Aorta (tissue), 5 donors: ENCODE data around the gene GAGE12H. TPM values are rescaled to one million over a fixed set of nuclear protein-coding genes. Genes with fewer than 3 reads are reported as not detected.
"Not testable (repeated sequence)": the region's sequence is repeated elsewhere in the genome, so short reads cannot be mapped to it uniquely, and the experiment has no call there.

Experiments used
- ATAC-seq: fragments of 200-7000 bp; cut with Tn5 transposase; one replicate; pipeline ENCODE4 v1.9.1; 2022; ENCODE audit warnings: moderate library complexity; ENCODE audit not compliant: low FRiP score
- DNase-seq, 2 donors: peaks; one replicate each; pipeline ENCODE4 v3.0.0-alpha.2; 2020
- H3K27ac ChIP-seq, 2 donors: one replicate each; pipeline ENCODE4 v1.5.1; 2013; ENCODE audit warnings: low read length in 2 of 2, mild to moderate bottlenecking in 2 of 2, moderate library complexity in 2 of 2, control low read depth in 1 of 2, inconsistent platforms in 1 of 2, low read depth in 1 of 2
- H3K27me3 ChIP-seq, 2 donors: one replicate each; pipeline ENCODE4 v1.6.1; 2013; ENCODE audit warnings: control low read depth in 1 of 2, low read length in 1 of 2, mild to moderate bottlenecking in 1 of 2, moderate library complexity in 1 of 2; ENCODE audit not compliant: insufficient read depth in 2 of 2, control insufficient read depth in 1 of 2
- H3K36me3 ChIP-seq, 2 donors: one replicate each; pipeline ENCODE4 v1.6.1; 2013; ENCODE audit warnings: control low read depth in 1 of 2, low read length in 1 of 2, mild to moderate bottlenecking in 1 of 2; ENCODE audit not compliant: insufficient read depth in 2 of 2, control insufficient read depth in 1 of 2
- H3K4me1 ChIP-seq, 2 donors: one replicate each; pipeline ENCODE4 v1.6.1; 2013; ENCODE audit warnings: low read length in 2 of 2, control low read depth in 1 of 2, mild to moderate bottlenecking in 1 of 2, moderate library complexity in 1 of 2; ENCODE audit not compliant: insufficient read depth in 2 of 2, control insufficient read depth in 1 of 2
- H3K4me3 ChIP-seq, 2 donors: one replicate each; pipeline ENCODE4 v1.5.1; 2013; ENCODE audit warnings: low read length in 2 of 2, control low read depth in 1 of 2, mild to moderate bottlenecking in 1 of 2
- H3K9me3 ChIP-seq: one replicate; pipeline ENCODE4 v1.6.1; 2013; ENCODE audit warnings: mild to moderate bottlenecking, low read length; ENCODE audit not compliant: control insufficient read depth
- WGBS, 2 donors: extraction: QIAGEN DNeasy Blood & Tissue Kit; methylation state at CpG; one replicate each; pipeline ENCODE4 v1.1.7; 2013; 5-methylcytosine and 5-hydroxymethylcytosine counted together
- intact Hi-C, 2 donors: fragments of 100-400 bp; cut with DNase I; formaldehyde crosslinking; loops; one replicate each; pipeline versions ENCODE4 v1.14.2 to v1.15.0; 2022
- long read RNA-seq, 2 donors: library from polyadenylated mRNA; unstranded; transcript quantifications; one replicate each; pipeline ENCODE4 v2.0.0, GENCODE V29; 2020 to 2021
- polyA plus RNA-seq, 2 donors: library from polyadenylated mRNA; stranded (reverse); fragments of 200-250 nt; gene quantifications; one replicate each; pipeline ENCODE4 v1.2.3, GENCODE V29; 2013
- total RNA-seq, 2 donors: library from RNA; stranded (reverse); fragmentation: NEBNext Ultra II Directional; extraction: Animal tissue kit (Norgen Biotek cat#: 25700); gene quantifications; one replicate each; pipeline ENCODE4 v1.2.1, GENCODE V29; 2021
- donor health status: healthy with polysubstance abuse.
- donor health status: Bipolar disorder and iron deficiency.
- donor health status: DM: no; HTN: no; CAD: no.
- donor health status: DM: no; HTN: no; CAD: no.
- donor health status: DM: yes; HTN: yes; CAD: no.

Gene GAGE12H
- total RNA-seq (not detected), polyA plus RNA-seq (not detected)
- long read RNA-seq, donor 1 = 0 reads
- long read RNA-seq, donor 2 = 0 reads

GRCh38 chrX:49579649-49580048 is at the start of gene GAGE12H:
GAGE12H (plus strand) TSS chrX:49579949; CDS start chrX:49581104, 1,155 bp downstream.
- WGBS, 2 donors = no CpG with 5 or more reads among the region's 16 CpGs

GRCh38 chrX:49531877-49532276 is 47.9 kb upstream of the GAGE12H start, which contains the start of gene GAGE12C:
GAGE12C (plus strand) TSS chrX:49532177; CDS start chrX:49533332, 1,155 bp downstream.
- H3K4me1 ChIP-seq, H3K36me3 ChIP-seq, DNase-seq, H3K27me3 ChIP-seq, H3K27ac ChIP-seq, intact Hi-C loops, H3K4me3 ChIP-seq, H3K9me3 ChIP-seq, ATAC-seq: not testable (repeated sequence)
- WGBS, 2 donors = no CpG with 5 or more reads among the region's 16 CpGs

More at GRCh38 chrX:49579649-49580048, at the start of gene GAGE12H:
- ATAC-seq, H3K4me1 ChIP-seq, DNase-seq, H3K27me3 ChIP-seq, H3K27ac ChIP-seq, H3K4me3 ChIP-seq, H3K9me3 ChIP-seq, intact Hi-C loops, H3K36me3 ChIP-seq: not testable (repeated sequence)

- WGBS, 2 donors = no CpG with 5 or more reads among the region's 16 CpGs
- H3K27ac ChIP-seq, intact Hi-C loops, DNase-seq, H3K36me3 ChIP-seq, H3K4me3 ChIP-seq, ATAC-seq, H3K4me1 ChIP-seq, H3K9me3 ChIP-seq, H3K27me3 ChIP-seq: not testable (repeated sequence)
Measured at GRCh38 chrX:49541433-49541832, 38.3 kb upstream of the GAGE12H start, which contains the start of gene GAGE12D. GAGE12D (plus strand) TSS chrX:49541733; CDS start chrX:49542888, 1,155 bp downstream.

GRCh38 chrX:49550989-49551388 is 28.8 kb upstream of the GAGE12H start, which contains the start of gene GAGE12E:
GAGE12E (plus strand) TSS chrX:49551289; CDS start chrX:49552444, 1,155 bp downstream.
- H3K27ac ChIP-seq, H3K36me3 ChIP-seq, intact Hi-C loops, H3K9me3 ChIP-seq, H3K4me1 ChIP-seq, H3K27me3 ChIP-seq, DNase-seq, H3K4me3 ChIP-seq, ATAC-seq: not testable (repeated sequence)
- no CpG with 5 or more reads among the region's 16 CpGs for WGBS, 2 donors

GRCh38 chrX:49560542-49560941 is 19.2 kb upstream of the GAGE12H start, which contains the start of gene GAGE12F:
GAGE12F (plus strand) TSS chrX:49560842; CDS start chrX:49561997, 1,155 bp downstream.
- WGBS, 2 donors = no CpG with 5 or more reads among the region's 16 CpGs
- H3K36me3 ChIP-seq, H3K4me1 ChIP-seq, ATAC-seq, H3K9me3 ChIP-seq, H3K27me3 ChIP-seq, DNase-seq, H3K4me3 ChIP-seq, H3K27ac ChIP-seq, intact Hi-C loops: not testable (repeated sequence)

GRCh38 chrX:49568728-49569127 is 11.0 kb upstream of the GAGE12H start:
- DNase-seq = peak in 1 of 2 donors; percentile 36
- H3K9me3 ChIP-seq, H3K36me3 ChIP-seq, H3K27ac ChIP-seq, H3K4me1 ChIP-seq, H3K4me3 ChIP-seq, H3K27me3 ChIP-seq, ATAC-seq, intact Hi-C loops: not testable (repeated sequence)
- no CpG with 5 or more reads among the region's 11 CpGs for WGBS, 2 donors

- H3K36me3 ChIP-seq, H3K4me1 ChIP-seq, H3K27me3 ChIP-seq, H3K4me3 ChIP-seq, H3K27ac ChIP-seq, ATAC-seq, H3K9me3 ChIP-seq, intact Hi-C loops: not testable (repeated sequence)
- WGBS, 2 donors = no CpG with 5 or more reads among the region's 13 CpGs
- peak in 1 of 2 donors; percentile 67 for DNase-seq
Measured at GRCh38 chrX:49569152-49569551, 10.6 kb upstream of the GAGE12H start.

- H3K27ac ChIP-seq, H3K4me1 ChIP-seq, H3K27me3 ChIP-seq, DNase-seq, intact Hi-C loops, H3K36me3 ChIP-seq, H3K4me3 ChIP-seq, H3K9me3 ChIP-seq, ATAC-seq: not testable (repeated sequence)
- no CpG with 5 or more reads among the region's 16 CpGs for WGBS, 2 donors
Measured at GRCh38 chrX:49570100-49570499, 9.6 kb upstream of the GAGE12H start, which contains the start of gene GAGE12G. GAGE12G (plus strand) TSS chrX:49570400; CDS start chrX:49571555, 1,155 bp downstream.

- H3K4me1 ChIP-seq, intact Hi-C loops, H3K36me3 ChIP-seq, H3K27me3 ChIP-seq, H3K27ac ChIP-seq, H3K9me3 ChIP-seq, H3K4me3 ChIP-seq, ATAC-seq, DNase-seq: not testable (repeated sequence)
- no CpG with 5 or more reads among the region's 16 CpGs for WGBS, 2 donors
Measured at GRCh38 chrX:49589196-49589595, 9.4 kb downstream of the GAGE12H start, which contains the start of gene GAGE2A. GAGE2A (plus strand) TSS chrX:49589496; CDS start chrX:49590651, 1,155 bp downstream.
